HCEC 1CT (cell line): ENCODE measurements around the gene RIF1.

Experiments used
- DNase-seq: peaks from one replicate; pipeline ENCODE4 v3.0.0-alpha.2; 2017

Gene RIF1

DNA sequence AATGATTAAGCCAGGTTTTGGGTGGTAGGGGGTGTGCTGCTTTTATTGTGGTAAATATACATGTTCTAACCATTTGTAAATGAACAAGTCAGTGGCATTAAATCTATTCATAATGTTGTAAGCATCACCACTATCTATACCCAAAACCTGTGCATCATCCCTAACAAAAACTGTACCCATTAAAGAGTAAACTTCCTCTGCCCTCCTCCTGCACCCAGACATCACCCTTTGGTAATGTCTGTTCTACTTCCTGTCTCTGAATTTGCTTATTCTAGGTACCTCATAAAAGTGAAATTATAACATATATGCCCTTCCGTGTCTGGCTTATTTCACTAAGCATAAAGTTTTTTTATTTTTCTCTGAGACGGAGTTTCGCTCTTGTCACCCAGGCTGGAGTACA is 14.1 kb downstream of the RIF1 start:
- no peak for DNase-seq

- DNase-seq: peak; percentile 29
Measured at GRCh38 chr2:151437630-151438029, 27.9 kb downstream of the RIF1 start.

DNA sequence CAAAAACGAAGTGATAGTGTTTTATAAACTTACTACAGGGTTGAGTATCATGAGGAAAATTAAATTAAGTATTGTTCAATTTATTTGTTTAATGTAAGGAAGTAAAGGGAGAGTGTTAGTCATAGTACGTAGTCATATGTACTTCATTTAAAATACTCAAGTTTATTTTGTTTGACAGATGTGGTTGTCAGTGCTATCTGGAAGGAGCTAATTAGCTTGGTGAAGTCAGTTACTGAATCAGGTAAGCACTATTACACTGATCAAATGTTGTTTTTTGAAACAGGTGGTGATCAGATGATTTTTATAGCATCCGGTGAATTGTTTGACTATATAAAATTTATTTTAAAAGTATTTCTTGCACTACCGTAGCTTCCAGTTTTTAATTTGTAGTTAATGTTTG is 28.8 kb downstream of the RIF1 start:
- no peak for DNase-seq

DNA sequence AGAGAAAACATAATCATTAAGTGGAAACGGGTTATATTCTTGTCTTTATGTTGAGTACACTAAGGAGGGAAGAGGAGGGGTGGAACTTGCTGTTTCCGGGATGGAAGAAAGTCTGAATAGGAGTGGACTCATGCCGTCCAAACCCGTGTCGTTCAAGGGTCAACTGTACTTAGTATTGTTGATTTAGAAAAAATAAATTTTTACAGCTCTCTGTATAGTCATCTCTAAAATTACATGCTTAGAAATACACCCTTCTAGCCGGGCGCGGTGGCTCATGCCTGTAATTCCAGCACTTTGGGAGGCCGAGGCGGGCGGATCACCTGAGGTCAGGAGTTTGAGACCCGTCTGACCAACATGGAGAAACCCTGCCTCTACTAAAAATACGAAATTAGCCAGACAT is 29.4 kb downstream of the RIF1 start:
- no peak for DNase-seq

GRCh38 chr2:151459358-151459757 is 49.7 kb downstream of the RIF1 start:
- no peak for DNase-seq

DNA sequence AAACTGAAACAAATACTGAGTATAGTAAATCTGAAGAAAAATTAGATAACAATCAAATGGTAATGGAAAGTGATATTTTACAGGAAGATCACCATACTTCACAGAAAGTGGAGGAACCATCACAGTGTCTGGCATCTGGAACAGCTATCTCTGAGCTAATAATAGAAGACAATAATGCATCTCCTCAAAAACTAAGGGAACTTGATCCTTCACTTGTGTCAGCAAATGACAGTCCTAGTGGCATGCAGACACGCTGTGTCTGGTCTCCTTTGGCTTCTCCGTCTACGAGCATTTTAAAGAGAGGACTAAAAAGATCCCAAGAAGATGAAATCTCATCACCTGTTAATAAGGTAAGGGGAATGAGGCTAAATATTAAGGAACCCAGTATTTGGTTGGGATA is 56.1 kb downstream of the RIF1 start:
- no peak for DNase-seq

GRCh38 chr2:151470556-151470955 is 60.9 kb downstream of the RIF1 start:
- no peak for DNase-seq

DNA sequence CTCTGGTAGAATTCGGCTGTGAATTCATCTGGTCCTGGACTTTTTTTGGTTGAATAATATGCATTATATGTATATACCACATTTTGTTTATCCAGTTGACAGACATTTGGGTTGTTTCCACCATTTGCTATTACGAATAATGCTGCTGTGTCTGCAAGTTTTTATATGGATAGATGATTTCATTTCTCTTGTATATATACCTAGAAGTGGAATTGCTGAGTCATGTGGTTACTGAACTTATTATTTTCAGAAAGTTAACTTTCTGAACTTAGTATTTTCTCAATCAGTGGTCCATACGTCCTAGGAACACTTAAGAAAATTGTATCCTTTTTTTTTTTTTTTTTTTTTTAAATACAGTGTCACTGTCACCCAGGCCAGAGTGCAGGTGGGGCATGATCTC is 63.3 kb downstream of the RIF1 start:
- no peak for DNase-seq

DNA sequence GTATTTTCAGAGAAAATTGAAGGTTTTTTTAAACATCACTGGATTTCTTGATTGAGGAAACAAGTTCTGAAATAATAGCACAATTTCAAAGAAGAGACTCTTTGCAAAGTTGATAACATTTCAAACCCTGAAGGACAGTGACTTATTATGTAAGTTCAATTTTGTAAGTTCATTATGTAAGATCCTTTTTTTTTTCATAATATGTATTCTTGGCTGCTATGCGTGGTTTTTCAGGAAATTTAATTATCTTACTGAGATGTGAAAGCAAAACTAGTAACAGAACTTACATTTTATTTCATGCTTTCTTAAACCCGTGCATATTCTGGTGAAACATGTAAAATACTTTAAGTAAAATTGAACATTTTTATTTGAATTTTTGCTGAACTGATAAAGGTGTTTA is 65.4 kb downstream of the RIF1 start:
- DNase-seq: no peak

DNA sequence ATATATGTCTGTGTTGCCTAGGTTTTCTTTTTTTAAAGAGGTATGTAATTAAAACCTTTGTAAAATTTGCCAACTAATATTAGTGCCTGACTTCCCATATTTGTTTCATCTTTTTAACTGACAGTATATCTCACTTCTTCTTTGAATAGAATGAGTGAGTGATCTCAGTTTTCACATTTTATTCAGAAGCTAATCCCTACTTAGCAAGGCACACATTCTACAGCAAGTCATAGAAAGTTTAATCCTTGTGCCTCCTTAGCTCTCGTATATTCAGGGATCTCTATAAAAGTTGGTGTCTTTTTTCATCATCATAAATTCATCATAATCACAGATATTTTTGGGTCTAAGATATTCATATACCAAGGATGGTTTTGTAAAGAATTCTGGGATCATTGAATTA is 66.6 kb downstream of the RIF1 start:
- no peak for DNase-seq

DNA sequence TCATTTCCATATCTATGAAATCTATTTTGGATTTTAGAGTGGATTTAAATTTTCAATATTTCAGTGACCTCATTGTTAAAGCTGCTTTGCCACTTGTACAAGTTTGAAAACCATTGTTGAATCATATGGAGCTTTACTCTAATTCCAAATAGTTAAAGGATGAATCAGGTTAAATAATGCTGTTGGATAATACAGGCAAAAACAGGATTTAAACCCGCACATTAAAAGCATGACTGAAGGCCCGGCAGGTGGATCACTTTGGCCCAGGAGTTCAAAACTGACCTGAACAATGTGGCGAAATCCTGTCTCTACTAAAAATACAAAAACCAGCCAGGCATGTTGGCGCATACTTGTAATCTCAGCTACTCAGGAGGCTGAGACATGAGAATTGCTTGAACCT is 68.3 kb downstream of the RIF1 start:
- peak; percentile 31 for DNase-seq

- no peak for DNase-seq
Measured at GRCh38 chr2:151481744-151482143, 72.0 kb downstream of the RIF1 start.

DNA sequence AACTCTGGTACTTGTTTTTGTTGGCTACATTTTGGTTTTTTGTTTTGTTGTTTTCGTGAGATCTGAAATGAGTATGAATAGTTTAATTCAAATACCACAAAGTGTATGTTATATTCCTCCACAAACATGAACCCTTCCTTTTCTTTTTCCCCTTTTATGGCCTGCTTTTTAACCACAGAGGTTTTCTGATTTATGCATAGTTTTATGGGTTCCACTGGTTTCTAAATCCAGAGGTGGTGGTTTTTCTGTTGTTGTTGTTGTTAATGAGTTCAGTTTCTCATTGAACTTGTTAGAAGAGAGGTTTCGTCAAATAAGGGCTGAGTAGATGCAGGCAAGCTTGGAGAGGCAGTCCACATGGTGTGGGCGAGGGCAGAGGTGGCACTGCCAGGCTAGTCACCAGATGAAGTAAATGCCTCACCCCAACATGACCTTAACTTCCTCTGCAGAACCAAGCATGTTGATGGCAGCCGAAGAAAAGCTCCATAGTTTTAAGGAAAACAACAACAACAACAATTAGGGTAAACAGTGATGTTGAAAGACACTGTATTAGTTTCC is 72.5 kb downstream of the RIF1 start:
- DNase-seq: no peak

DNA sequence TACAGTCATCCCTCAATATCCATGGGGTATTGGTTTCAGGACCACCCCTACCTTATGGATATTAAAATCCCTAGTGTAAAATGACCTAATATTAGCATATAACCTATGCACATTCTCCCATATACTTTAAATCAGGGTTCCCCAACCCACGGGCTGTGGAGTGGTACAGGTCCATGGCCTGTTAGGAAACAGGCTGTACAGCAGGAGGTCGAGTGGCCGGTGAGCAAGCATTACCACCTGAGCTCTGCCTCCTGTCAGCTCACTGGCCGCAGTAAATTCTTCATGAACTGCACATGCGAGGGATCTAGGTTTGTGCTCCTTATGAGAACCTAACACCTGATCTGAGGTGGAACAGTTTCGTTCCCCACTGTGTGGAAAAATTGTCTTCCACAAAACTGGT is 73.8 kb downstream of the RIF1 start:
- no peak for DNase-seq

- no peak for DNase-seq
Measured at GRCh38 chr2:151484100-151484499, 74.4 kb downstream of the RIF1 start.

DNA sequence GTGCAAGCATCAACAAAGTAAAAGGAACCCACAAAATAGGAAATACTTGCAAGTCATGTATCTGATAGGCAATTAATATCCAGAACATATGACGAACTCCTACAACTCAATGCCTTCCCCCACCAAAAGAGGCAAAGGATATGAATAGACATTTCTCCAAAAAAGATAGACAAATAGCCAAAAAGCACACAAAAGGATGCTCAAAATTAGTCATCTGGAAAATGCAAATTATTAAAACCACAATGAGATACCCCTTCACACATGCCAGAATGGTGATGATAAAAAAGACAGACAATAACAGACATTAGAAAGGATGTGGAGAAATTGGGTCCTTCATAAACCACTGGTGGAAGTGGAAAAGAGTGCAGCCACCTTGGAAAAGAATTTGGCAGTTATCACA is 76.4 kb downstream of the RIF1 start:
- no peak for DNase-seq

DNA sequence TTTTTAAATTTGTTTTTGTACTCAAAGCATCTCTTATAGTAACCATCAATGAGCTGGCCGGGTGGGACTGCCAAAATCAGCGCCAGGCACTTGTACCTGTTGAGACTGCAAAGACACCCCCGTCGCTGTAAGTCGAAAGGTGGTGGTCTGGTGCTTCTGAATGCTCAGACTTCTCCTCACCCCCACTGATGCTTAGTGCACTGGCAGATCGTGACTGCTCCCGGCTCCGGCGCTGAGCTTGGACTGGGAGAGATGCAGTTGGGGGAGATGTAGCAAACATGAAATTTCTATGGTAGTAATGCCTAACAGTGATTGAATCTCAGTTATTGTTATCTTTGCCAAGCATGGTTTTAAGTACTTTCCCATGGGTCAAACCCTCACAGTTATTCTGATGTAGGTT is 80.6 kb downstream of the RIF1 start:
- DNase-seq: no peak

GRCh38 chr2:151491496-151491895 is 81.8 kb downstream of the RIF1 start:
- DNase-seq: no peak

DNA sequence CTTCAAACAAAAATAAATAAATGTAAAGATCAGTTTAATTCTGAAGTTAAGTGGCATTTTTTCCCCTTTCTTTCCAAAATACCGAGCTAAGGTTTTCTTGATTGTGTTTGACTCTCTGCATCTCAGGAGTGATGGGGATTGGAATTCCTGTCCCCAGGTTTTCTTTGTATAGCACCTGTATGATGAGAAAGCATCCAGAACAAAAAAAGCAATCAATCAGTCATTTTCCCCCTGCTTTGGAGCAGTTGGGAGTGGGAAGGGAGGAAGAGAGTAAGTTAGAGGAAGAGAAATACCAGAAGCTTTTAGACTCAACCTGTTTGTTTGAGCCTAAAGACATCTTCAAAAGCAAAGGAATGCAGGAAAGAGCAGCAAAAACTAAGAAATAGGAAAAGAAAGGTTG is 88.5 kb downstream of the RIF1 start:
- no peak for DNase-seq

GRCh38 chr2:151506170-151506569 is 96.5 kb downstream of the RIF1 start:
- DNase-seq: no peak

DNA sequence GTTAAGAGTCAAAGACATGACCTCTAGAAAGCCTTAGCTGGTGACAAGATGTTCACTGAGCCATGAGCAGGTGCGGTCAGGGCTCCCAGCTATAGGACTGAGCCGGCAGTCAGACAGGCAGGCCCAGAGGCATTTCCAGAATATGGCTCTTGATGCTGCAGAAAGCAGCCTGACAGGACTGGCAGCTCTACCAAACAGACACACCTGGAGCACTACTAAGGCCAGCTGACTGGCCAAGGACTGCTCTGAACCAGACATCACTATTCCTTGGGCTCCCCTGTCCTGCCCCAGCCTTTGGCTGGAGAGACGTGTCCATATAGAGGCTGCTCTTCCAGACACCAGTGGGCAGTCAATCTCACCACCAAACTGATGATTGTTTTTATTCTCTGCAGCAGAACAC is 98.8 kb downstream of the RIF1 start:
- no peak for DNase-seq

GRCh38 chr2:151518802-151519201 is 109.1 kb downstream of the RIF1 start:
- peak; percentile 40 for DNase-seq

DNA sequence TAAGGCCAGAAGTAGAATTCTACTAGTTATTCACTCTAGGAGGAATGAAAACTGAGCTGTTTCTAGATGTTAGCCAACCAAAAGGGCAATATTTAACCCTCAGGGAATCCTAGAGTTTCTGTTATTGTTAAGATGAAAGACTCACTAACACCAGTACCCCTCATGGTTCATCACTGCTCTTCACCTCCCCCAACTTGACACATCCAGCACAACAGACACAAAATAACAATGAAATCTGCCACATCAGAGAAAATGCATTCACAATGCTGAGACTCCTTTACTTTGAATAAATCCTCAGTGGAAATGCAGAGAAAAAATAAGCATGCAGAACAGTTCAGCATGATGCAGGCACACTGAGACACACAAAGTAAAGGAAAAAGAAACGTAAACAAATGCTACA is 111.3 kb downstream of the RIF1 start:
- DNase-seq: no peak

DNA sequence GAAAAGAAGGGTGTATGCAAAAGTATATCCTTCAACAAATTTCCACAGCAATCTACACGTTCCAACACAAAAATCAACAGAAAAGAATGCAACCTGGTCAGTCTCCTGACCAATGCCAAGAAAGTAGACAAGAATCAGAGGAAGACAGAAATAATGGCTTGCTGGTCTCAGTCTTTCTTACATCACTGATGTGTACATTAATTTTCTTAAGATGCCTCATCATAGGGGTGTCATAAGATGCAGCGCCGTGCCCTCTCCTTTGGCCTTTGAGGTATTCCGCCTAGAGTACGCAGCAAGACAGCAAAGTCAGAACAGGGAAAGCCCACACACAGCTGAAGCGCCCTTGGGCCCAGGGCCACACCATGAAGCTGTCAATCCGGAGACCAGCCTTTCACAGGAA is 112.9 kb downstream of the RIF1 start:
- no peak for DNase-seq

GRCh38 chr2:151523850-151524249 is 114.1 kb downstream of the RIF1 start:
- peak; percentile 30 for DNase-seq

DNA sequence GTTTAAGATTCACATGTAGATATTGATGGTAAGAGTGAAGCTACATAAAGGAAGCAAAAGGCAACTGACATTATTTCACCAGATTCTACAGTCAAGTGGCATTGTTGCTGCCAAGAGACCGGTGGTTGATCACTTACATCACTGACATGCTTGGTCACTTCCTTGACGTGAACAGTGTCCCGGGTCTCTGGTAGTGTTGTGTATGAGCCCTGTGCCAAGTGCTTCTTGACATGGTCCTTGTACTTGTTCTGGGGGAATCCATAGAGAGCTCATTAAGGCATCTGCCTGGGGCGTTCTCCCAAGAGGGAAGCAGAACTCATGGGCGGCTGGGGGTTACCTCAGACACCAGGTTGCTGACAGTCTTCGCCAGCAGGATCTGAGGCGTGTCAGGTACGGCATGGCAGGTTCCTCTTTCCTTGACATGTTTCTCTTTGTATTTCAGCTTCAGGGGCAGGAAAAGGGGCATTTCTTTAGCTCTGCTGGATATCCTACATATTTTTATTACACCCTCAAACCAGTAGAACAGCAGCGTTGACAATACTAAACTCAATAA is 116.2 kb downstream of the RIF1 start:
- DNase-seq: no peak
